ENCODE data around the gene ELOB. TPM values are rescaled to one million over a fixed set of nuclear protein-coding genes. Genes with fewer than 3 reads are reported as not detected.

The ELOB gene
- total and polyA plus RNA-seq, 2 of the 8 experiments (the other 6 are each of a cell fraction or from before 2014, with no cell fraction given): 237 to 1,357 TPM

- no peak for TF ChIP-seq KDM4A (IDR thresholded peaks at IDR 0.05; ENCODE audit: low read depth, low read length, severe bottlenecking)
- TF ChIP-seq JUND (IDR thresholded peaks at IDR 0.05; ENCODE audit: low read length): no peak
- TF ChIP-seq CTBP2 (IDR thresholded peaks at IDR 0.05; ENCODE audit: borderline replicate concordance, insufficient read depth, insufficient read length, low read length): no peak
- TF ChIP-seq USF2 (IDR thresholded peaks at IDR 0.05; ENCODE audit: low read length): no peak
- no peak for TF ChIP-seq SIN3A (conservative IDR thresholded peaks at IDR 0.05 in 1 of 2, IDR thresholded peaks at IDR 0.05 in 1 of 2; ENCODE audit: low read depth in 1 of 2, low read length in 2 of 2)
- TF ChIP-seq TEAD4 (IDR thresholded peaks at IDR 0.05; ENCODE audit: low read depth, low read length): no peak
- no peak for TF ChIP-seq TCF12 (IDR thresholded peaks at IDR 0.05; ENCODE audit: low read depth, low read length)
Measured at GRCh38 chr16:2778630-2778958, 1.5 kb upstream of the ELOB start (continued).
